GM12865 (cell line): ENCODE results near the gene ADCY5.
A peak's percentile ranks its signal among the peaks of the same experiment; 100 is the strongest.

Source experiments
- DNase-seq: peaks from one replicate; pipeline ENCODE4 v3.0.0; 2010; ENCODE audit warnings: low read depth
- H3K4me3 ChIP-seq: 2 replicates; pipeline ENCODE4 v1.5.1; 2011; ENCODE audit warnings: mild to moderate bottlenecking, low read depth, low read length, control low read depth
- TF ChIP-seq, protein P1 (sequence below): IDR thresholded peaks from 2 replicates; pipeline ENCODE4 v1.5.1; 2011; ENCODE audit warnings: low read length, control low read depth, low read depth, inconsistent platforms; ENCODE audit not compliant: insufficient read depth; ENCODE audit errors: missing control alignments

ADCY5 gene

DNA sequence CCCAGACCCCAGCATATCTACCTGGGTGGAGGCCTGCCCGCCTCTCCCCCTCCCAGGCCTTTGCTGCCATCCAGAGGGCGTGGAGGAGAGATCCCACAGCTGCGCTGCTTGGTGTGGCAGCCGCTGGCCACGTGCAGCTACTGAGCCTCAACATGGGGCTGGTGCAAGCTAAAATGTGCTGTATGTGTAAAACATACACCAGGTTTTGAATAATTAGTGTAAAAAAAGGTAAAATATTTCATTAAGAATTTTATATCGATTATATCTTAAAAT lies 151.3 kb downstream of the ADCY5 start:
- TF ChIP-seq, protein P1, sequence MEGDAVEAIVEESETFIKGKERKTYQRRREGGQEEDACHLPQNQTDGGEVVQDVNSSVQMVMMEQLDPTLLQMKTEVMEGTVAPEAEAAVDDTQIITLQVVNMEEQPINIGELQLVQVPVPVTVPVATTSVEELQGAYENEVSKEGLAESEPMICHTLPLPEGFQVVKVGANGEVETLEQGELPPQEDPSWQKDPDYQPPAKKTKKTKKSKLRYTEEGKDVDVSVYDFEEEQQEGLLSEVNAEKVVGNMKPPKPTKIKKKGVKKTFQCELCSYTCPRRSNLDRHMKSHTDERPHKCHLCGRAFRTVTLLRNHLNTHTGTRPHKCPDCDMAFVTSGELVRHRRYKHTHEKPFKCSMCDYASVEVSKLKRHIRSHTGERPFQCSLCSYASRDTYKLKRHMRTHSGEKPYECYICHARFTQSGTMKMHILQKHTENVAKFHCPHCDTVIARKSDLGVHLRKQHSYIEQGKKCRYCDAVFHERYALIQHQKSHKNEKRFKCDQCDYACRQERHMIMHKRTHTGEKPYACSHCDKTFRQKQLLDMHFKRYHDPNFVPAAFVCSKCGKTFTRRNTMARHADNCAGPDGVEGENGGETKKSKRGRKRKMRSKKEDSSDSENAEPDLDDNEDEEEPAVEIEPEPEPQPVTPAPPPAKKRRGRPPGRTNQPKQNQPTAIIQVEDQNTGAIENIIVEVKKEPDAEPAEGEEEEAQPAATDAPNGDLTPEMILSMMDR: peak; percentile 3
- H3K4me3 ChIP-seq: no peak overlapping the region
- DNase-seq: no peak

- DNase-seq: no peak
- no peak overlapping the region for H3K4me3 ChIP-seq
- TF ChIP-seq, protein P1: no peak
Measured at GRCh38 chr3:123296836-123297626, 151.9 kb downstream of the ADCY5 start.

DNA sequence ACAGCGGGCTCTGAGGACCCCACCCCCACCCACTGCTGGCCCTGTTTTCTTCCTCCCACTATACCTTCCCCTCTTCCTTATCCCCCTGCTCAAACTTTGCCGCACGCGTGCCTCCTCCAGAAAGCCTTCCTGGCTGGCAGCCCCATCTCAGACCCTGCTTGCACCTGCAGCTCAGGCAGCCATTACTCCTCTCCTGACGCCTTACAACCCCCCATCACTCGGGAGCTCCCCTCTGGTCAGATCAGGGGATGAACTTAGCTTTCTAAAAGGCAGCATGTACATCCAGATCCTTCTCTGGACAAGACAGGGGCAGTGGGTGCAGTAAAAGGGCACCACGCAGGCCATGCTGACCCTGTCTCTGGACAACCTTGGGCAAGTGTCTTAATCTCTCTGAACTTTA lies 152.6 kb downstream of the ADCY5 start:
- TF ChIP-seq, protein P1: no peak
- DNase-seq: no peak
- H3K4me3 ChIP-seq: no peak overlapping the region

- TF ChIP-seq, protein P1: no peak
- DNase-seq: no peak
- no peak overlapping the region for H3K4me3 ChIP-seq
Measured at GRCh38 chr3:123295901-123296250, 153.0 kb downstream of the ADCY5 start.

DNA sequence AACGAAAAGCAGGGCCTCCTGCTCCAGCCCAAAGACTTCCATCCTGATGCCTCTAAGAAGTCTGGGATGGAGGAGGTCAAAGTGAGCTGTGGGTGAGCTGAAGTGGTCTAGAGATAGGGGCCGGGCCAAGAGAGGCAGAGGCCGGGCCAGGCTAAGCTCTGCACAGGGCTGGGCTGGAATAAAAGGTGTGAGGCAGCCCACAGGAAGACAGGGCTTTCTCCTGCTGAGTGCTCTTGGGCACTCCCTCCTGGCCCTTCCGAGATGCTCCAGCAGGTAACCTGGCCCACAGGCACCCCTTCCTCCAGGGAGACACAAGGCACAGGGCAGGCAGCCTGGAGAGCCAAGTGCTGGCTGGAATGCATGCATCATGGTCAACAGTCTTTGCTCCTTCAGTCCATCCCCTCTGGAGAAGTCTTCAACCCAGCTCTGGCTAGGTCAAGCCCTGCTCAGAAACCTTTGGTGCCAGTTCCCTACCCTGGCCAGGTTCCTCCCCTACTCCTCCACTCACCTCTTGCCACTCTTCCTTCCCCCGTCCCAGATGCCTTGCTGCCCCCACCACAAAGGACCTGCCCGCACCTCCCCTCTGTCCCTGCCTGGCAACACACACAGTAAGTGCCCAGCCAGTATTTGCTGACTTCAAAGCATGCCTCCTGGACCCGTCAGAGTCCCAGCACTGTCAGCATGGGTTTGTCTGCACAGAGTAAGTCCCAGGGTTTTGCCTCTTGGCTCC lies 153.6 kb downstream of the ADCY5 start:
- TF ChIP-seq, protein P1: no peak
- DNase-seq: no peak
- no peak overlapping the region for H3K4me3 ChIP-seq

GRCh38 chr3:123294296-123294938 lies 154.5 kb downstream of the ADCY5 start:
- DNase-seq: no peak
- TF ChIP-seq, protein P1: no peak
- no peak overlapping the region for H3K4me3 ChIP-seq
